ENCODE data around the gene NBL1.

The NBL1 gene

GRCh38 chr1:19647643-19648042 is 3.5 kb downstream of the NBL1 start:
- DNase-seq: no peak

DNA sequence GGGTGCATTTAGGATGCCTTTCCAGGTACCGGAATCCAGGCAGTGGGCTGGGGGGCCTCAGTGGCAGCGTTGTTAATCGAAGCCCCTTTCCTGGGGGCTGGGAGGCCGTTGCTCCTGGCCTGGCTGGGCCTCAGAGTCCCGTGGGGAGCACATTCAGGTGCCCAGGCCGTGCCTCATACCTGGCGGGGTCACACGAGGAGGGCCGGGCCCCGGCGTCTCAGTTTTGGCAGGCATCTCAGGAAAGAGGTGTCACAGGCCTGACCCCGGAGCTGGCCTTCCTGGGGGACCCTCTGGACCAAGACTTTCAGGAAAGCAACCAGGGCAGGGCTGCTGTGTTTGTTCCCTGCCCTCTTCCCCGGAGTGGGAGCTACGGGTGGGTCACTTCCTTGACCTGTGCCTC is 4.1 kb downstream of the NBL1 start:
- no peak for DNase-seq

- peak; percentile 23 for DNase-seq
Observed at GRCh38 chr1:19648689-19649088, 4.6 kb downstream of the NBL1 start.

- peak; percentile 60 for DNase-seq
Observed at GRCh38 chr1:19650416-19651140, 6.5 kb downstream of the NBL1 start.

- DNase-seq: peak; percentile 60
Observed at GRCh38 chr1:19651141-19651737, 7.1 kb downstream of the NBL1 start.

GRCh38 chr1:19654386-19654785 is 10.3 kb downstream of the NBL1 start:
- DNase-seq: peak; percentile 33

- peak; percentile 84 for DNase-seq
Observed at GRCh38 chr1:19654886-19655717, 11.0 kb downstream of the NBL1 start.

DNA sequence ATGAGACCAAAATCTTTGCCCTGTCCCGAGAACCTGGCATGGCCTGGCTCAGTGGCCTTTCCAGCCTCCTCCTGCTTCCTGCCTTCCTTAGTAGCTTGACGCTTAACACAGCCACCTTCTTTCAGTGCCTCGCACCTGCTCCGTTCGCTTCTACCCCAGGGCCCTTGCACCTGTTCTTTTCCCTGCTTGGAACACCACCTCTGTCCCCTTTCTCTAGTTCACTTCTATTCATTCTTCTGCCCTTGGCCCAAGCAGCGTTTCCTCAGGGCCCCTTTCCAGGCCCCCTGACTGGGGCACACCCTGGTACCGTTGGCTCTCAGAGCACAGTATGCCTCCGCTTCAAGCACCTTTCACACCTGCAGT is 11.6 kb downstream of the NBL1 start:
- no peak for DNase-seq

DNA sequence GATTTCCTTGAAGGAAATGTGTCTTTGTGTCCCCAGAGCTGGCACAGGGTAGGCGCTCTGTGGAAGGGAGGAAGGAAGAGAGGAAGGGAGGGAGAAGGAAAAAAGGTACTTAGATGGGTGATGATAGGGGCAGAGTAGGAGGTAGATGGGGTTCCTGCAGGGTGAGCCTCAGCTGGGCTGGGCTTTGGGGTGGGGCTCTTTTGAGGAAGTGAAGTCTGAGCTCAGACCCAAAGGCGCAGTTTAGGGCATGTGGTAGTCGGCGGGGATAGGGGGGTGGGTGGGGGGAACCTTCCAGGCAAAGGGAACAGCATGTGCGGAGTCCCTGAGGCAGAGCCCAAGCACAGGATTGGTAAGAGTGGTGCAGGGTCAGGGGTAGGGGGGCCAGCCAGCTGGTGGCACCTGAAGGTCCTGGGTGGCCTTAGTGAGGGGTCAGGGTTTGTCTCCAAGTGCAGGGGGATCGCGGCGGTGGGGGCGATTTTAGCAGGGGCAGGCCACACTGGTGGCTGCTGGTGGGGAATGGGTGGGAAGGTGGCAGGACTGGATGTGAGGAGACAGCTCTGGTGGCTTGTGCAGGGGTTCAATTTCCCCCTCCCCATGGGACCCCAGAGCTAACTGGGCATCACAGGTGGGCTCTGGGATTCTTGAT is 12.1 kb downstream of the NBL1 start:
- no peak for DNase-seq

DNA sequence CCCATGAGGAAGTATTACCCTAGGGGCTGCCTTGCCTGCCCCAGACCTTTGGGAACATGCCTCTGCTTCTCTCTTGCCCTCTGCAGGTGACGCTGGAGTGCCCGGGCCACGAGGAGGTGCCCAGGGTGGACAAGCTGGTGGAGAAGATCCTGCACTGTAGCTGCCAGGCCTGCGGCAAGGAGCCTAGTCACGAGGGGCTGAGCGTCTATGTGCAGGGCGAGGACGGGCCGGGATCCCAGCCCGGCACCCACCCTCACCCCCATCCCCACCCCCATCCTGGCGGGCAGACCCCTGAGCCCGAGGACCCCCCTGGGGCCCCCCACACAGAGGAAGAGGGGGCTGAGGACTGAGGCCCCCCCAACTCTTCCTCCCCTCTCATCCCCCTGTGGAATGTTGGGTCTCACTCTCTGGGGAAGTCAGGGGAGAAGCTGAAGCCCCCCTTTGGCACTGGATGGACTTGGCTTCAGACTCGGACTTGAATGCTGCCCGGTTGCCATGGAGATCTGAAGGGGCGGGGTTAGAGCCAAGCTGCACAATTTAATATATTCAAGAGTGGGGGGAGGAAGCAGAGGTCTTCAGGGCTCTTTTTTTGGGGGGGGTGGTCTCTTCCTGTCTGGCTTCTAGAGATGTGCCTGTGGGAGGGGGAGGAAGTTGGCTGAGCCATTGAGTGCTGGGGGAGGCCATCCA is 12.8 kb downstream of the NBL1 start:
- DNase-seq: no peak

- DNase-seq: no peak
Observed at GRCh38 chr1:19657511-19657910, 13.4 kb downstream of the NBL1 start.

DNA sequence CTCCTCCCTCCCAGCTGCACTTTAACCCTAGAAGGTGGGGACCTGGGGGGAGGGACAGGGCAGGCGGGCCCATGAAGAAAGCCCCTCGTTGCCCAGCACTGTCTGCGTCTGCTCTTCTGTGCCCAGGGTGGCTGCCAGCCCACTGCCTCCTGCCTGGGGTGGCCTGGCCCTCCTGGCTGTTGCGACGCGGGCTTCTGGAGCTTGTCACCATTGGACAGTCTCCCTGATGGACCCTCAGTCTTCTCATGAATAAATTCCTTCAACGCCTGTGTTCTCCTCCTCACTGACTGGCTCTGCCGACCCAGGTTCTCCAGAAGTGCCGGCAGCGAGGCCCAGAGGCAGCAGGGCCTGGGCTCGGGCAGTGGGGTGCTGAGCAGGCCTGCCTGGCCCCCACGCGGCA is 14.1 kb downstream of the NBL1 start:
- DNase-seq: no peak

GRCh38 chr1:19661721-19662228 is 17.7 kb downstream of the NBL1 start:
- peak; percentile 28 for DNase-seq

GRCh38 chr1:19662313-19662712 is 18.2 kb downstream of the NBL1 start:
- no peak for DNase-seq

DNA sequence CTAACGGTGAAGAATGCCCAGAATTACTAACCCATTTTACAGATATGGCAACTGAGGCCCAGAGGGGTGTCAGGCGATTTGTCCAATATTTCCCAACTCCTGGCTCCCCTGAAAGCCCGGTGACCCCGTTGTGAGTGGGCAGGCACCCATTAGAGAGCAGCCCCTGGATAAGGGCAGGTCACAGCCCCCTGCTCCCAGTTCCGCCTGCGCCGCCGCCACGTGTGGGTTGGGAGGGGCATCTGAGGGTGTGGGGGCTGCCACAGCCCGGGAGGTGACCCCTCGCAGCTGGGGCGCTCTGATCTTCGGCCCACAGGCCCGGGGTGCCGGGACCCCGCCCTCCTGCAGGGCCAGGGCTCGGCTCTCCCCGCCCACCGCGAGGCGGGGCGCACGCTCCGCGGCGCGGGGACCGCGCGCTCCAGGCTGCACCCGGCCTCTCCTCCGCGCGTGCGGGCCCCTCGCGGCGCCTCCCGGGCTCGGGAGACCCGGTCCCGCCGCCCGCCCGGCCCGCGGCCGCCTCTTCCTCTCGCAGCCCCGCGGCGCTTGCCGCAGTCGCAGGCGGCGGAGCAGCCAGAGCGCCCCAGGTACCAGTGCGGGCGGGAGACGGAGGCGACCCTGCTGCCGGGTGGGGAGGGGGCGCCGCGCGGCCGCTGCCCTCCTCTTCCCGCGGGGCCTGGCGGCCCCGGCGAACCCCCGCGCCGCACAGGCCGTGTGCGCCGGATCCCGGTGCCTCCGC is 20.5 kb downstream of the NBL1 start, which contains the start of gene HTR6:
Gene HTR6 (plus strand): TSS at position 423 of the 733 bp plus-strand sequence. CDS start 879 bp downstream, outside the sequence.
- no peak for DNase-seq

DNA sequence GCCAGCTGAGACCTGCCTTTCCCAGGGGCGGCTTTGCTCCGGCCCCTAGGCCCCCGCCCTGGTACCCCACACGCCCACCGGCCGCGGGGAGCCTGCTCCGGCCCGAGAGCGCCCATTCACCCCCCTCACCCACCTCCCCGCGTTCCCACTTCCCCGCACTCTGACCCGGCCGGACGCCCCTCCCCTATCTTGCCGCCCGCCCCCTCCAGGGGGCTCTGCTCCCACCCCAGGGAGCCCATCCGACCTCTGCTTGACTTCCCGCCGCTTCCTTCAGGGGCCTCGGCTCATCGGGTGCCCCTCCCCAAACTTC is 21.0 kb downstream of the NBL1 start:
- no peak for DNase-seq

DNA sequence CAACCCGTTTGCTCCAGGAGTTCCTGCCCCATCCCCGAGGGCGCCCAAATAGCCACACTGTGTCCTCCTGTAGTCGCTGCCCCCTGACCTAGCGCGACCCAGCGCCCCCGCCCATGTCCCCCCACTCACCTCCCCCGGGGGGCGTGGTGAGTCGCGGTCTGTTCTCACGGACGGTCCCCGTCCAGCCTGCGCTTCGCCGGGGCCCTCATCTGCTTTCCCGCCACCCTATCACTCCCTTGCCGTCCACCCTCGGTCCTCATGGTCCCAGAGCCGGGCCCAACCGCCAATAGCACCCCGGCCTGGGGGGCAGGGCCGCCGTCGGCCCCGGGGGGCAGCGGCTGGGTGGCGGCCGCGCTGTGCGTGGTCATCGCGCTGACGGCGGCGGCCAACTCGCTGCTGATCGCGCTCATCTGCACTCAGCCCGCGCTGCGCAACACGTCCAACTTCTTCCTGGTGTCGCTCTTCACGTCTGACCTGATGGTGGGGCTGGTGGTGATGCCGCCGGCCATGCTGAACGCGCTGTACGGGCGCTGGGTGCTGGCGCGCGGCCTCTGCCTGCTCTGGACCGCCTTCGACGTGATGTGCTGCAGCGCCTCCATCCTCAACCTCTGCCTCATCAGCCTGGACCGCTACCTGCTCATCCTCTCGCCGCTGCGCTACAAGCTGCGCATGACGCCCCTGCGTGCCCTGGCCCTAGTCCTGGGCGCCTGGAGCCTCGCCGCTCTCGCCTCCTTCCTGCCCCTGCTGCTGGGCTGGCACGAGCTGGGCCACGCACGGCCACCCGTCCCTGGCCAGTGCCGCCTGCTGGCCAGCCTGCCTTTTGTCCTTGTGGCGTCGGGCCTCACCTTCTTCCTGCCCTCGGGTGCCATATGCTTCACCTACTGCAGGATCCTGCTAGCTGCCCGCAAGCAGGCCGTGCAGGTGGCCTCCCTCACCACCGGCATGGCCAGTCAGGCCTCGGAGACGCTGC is 21.7 kb downstream of the NBL1 start:
- no peak for DNase-seq

GRCh38 chr1:19668888-19669287 is 24.8 kb downstream of the NBL1 start:
- no peak for DNase-seq

- no peak for DNase-seq
Observed at GRCh38 chr1:19670787-19671186, 26.7 kb downstream of the NBL1 start.

- no peak for DNase-seq
Observed at GRCh38 chr1:19672237-19672636, 28.1 kb downstream of the NBL1 start.

DNA sequence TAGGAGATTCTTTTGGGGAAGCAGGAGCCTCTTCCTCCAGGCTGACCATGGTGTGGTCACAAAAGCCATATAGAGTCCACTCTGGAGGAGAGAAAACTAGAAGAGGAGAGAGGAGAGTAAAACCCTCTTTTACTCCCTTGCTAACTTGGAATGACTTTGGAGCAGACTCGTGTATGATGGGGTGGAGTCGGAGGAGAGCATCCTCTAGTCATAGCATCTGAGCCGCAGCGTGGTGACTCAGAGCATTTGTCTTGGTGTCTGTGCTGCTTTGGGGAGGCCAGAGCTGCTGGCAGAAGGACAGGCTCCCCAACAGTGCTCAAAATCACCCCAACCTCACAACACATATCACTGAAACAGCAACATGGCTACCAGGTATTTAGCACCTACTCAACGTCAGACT is 31.7 kb downstream of the NBL1 start:
- no peak for DNase-seq
